GM18507 (cell line): Measurements from ENCODE around the gene ITGA2.
"Not testable (repeated sequence)": the region's sequence is repeated elsewhere in the genome, so short reads cannot be mapped to it uniquely, and the experiment has no call there.

ENCODE experiments used
- DNase-seq: peaks from one replicate; pipeline ENCODE4 v3.0.0; 2011; ENCODE audit warnings: low read depth; ENCODE audit not compliant: insufficient read length; ENCODE audit errors: extremely low spot score
- FAIRE-seq: peaks from 2 replicates; lab custom pipeline; 2011; peaks lifted over from hg19 to GRCh38; lab: Jason Lieb, UNC

The ITGA2 gene

GRCh38 chr5:53087171-53087570, 98.0 kb downstream of the ITGA2 start:
- no peak for DNase-seq
- FAIRE-seq = no peak

GRCh38 chr5:53087621-53088121, 98.5 kb downstream of the ITGA2 start:
- FAIRE-seq (no peak), DNase-seq (no peak)

- peak; percentile 18 for FAIRE-seq
- no peak for DNase-seq
These were observed 100.4 kb downstream of the ITGA2 start for GRCh38 chr5:53089481-53089991.

GRCh38 chr5:53090229-53090628, 101.1 kb downstream of the ITGA2 start:
- DNase-seq = no peak
- no peak for FAIRE-seq

DNA sequence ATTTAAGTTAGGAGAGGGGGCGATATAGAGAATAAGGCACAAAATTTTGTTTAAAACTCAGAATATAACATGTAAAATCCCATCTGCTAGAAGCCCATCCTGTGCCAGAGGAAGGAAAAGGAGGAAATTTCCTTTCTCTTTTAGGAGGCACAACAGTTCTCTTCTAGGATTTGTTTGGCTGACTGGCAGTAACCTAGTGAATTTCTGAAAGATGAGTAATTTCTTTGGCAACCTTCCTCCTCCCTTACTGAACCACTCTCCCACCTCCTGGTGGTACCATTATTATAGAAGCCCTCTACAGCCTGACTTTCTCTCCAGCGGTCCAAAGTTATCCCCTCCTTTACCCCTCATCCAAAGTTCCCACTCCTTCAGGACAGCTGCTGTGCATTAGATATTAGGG, 102.1 kb downstream of the ITGA2 start:
- FAIRE-seq (no peak), DNase-seq (no peak)

DNA sequence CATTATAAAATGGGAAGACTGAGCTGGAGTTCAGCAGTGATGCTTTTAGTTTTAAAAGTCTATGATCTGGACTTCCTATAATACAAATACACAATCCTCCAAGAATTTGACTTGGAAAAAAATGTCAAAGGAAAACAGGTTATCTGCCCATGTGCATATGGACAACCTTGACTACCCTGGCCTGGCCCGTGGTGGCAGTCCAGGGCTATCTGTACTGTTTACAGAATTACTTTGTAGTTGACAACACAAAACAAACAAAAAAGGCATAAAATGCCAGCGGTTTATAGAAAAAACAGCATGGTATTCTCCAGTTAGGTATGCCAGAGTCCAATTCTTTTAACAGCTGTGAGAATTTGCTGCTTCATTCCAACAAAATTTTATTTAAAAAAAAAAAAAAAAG, 103.1 kb downstream of the ITGA2 start:
- FAIRE-seq (no peak), DNase-seq (no peak)

GRCh38 chr5:53095217-53095616, 106.1 kb downstream of the ITGA2 start:
- DNase-seq (no peak), FAIRE-seq (no peak)

GRCh38 chr5:53095931-53096525, 106.9 kb downstream of the ITGA2 start:
- FAIRE-seq = peak; percentile 90
- peak; percentile 28 for DNase-seq

GRCh38 chr5:53099546-53099945, 110.4 kb downstream of the ITGA2 start:
- no peak for DNase-seq
- no peak for FAIRE-seq

- DNase-seq (no peak), FAIRE-seq (no peak)
These were observed 111.5 kb downstream of the ITGA2 start for GRCh38 chr5:53100606-53101005.

DNA sequence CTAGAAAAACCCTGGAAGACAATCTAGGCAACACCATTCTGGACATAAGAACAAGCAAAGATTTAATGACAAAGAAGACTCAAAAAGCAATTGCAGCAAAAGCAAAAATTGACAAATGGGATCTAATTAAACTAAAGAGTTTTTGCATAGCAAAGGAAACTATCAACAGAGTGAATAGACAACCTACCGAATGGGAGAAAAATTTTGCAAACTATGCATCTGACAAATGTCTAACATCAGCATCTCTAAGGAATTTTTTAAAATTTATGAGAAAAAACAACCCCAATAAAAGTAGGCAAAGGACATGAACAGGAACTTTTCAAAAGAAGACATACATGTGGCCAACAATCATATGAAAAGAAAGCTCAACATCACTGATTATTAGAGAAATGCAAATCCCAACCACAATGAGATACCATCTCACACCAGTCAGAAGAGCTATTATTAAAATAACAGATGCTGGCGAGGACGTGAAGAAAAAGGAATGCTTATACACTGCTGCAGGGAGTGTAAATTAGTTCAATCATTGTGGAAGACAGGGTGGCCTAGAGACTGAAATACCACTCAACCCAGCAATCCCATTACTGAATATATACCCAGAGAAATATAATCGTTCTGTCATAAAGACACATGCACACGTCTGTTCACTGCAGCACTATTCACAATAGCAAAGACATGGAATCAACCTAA, 116.6 kb downstream of the ITGA2 start:
- no peak for DNase-seq
- FAIRE-seq = peak; percentile 9

- DNase-seq (no peak), FAIRE-seq (peak; percentile 21)
These were observed 119.9 kb downstream of the ITGA2 start for GRCh38 chr5:53109056-53109442.

DNA sequence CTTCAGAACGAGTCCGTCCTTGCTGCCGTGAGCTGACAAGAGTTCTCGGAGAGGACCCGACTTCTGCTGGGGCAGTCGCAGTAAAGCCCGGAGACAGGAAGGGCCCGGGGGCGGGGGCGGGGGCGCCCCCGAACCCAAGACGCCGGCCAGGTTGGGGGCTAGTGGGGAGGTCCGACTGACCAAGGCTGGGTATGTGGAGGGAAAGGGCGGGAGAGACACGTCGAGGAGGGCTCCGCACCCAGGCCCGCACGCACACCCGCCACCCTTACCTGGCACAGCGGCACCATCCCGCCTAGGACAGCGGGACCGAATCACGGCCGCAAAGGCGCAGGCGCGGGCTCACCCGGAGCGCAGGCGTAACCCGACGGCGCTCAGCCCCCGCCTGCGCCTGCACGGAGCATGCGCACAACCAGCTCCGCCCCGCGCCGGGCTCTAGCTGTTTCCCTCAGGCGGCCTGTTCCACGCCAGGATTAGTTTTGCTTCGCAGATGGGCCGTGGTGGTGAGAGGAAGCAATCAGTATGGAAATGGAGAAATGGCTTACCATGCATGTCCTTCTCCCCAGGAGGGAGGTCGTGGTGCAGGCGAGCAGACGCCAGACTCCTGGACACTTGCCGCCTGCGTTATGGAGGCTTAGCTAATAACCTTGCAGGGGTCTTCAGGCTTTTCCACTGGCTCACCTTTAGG, 120.4 kb downstream of the ITGA2 start, which contains the start of gene MOCS2:
Gene MOCS2 (minus strand): TSS at position 315 of the 685 bp plus-strand sequence. CDS start 2,583 bp downstream, outside the sequence.
- DNase-seq (peak; percentile 93), FAIRE-seq (peak; percentile 93)

- peak; percentile 45 for FAIRE-seq
- DNase-seq = no peak
These were observed 121.0 kb downstream of the ITGA2 start for GRCh38 chr5:53110156-53110555.

DNA sequence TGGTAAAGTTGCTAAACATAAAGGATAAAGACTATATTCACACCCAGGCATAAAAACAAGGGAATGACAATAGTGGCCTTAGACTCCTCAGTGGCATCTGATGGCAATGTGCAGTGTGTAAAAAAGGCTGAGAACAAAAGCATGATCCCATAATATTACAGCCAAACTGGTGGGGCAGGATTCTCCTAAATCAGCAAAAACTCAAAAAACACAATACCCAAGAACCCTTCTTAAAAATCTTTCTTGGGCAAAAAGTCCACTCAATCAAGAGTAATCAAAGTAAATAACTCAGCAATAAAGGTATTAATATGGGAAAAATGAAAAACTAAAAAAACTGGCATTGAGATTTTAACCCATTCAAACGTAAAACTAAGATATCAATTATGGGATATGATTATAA, 122.0 kb downstream of the ITGA2 start:
- DNase-seq = no peak
- FAIRE-seq = no peak

DNA sequence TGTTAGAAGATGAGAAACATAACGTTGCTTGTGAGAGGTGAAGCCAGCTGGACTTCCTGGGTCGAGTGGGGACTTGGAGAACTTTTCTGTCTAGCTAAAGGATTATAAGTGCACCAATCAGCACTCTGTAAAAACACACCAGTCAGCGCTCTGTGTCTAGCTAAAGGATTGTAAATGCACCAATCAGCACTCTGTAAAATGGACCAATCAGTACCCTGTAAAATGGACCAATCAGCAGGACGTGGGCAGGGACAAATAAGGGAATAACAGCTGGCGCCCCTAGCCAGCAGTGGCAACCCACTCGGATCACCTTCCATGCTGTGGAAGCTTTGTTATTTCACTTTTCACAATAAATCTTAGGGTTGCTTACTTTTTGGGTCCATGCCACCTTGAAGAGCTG, 123.2 kb downstream of the ITGA2 start:
- not testable (repeated sequence) for FAIRE-seq, DNase-seq

GRCh38 chr5:53112909-53113308, 123.8 kb downstream of the ITGA2 start:
- no peak for DNase-seq
- no peak for FAIRE-seq

DNA sequence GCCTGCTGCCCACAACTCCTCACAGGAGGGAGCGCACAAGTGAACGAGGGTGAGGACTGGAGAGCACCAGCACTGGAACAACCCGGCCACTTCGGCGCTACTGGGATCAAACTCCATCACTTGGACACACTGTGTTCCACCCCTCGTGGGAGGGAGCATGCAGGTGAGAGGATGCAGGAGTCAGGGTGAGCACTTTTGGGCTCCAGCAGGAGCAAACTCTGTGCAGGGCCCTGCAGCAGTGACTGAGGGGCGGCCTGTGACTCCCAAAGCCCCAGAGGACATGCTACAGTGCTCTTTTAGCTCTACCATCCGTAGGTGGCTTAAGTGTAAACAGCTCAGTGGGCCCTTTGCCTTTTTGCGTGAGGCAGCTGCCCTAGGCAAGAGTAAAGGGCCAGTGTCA, 124.8 kb downstream of the ITGA2 start:
- FAIRE-seq (no peak), DNase-seq (no peak)

DNA sequence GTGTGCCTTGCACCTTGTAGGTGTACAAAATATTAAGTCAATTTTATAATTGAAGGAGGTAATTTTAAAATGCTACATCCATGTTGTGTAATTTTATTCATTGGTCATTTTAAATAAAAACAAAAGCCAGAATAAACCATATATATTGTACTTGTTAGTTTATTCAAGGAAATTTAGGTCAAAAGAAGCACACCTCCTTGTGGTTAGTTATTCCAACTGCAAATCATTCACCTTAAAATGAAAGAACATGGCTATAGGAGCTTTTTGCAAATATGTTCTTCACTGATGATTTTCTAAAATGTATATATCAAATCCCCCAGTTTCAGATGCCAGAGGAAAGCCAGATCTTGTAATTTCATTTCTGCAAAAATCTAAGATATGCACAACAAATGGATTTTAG, 125.8 kb downstream of the ITGA2 start:
- no peak for FAIRE-seq
- DNase-seq = no peak

DNA sequence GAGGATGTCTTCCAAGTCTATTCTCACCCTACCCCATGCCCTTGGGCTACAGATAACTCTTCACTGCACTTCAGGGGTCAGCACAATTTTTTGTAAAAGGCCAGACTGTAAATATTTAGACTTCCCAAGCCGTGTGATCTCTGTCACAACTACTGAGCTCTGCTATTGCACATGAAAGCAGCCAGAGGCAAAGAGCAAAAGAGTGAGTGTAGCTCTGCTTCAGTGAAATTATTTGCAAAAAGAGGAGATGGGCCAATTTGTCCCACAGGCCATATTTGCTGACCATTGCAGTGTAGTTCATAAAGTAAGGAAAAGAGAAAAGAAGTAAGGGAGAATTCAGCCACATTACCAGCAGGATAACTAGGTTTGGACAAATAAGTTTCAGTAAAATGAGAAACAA, 127.4 kb downstream of the ITGA2 start:
- FAIRE-seq (no peak), DNase-seq (no peak)
